ENCODE results near the gene RAB5B.

RAB5B gene

GRCh38 chr12:55933799-55934742 is 39.8 kb upstream of the RAB5B start:
- Mint-ChIP-seq H3K4me1 (peaks cover 44% of the 10 kb centered on the region), H3K4me3 (peak overlapping the region; percentile 24), H3K27ac (peak overlapping the region; percentile 80), H3K9me3 (no peaks in the 10 kb centered on the region), H3K27me3 (no peaks in the 10 kb centered on the region), H3K36me3 (peaks cover 27% of the 10 kb centered on the region)
- ATAC-seq (ENCODE audit: low read depth) = no peak
- DNase-seq (ENCODE audit: low spot score in 2 of 2) = no peak

GRCh38 chr12:55934773-55935172 is 39.1 kb upstream of the RAB5B start:
- ATAC-seq (ENCODE audit: low read depth) (no peak), DNase-seq (ENCODE audit: low spot score in 2 of 2) (no peak)
- Mint-ChIP-seq H3K27ac (peak overlapping the region; percentile 80), H3K9me3 (no peaks in the 10 kb centered on the region), H3K4me1 (peaks cover 42% of the 10 kb centered on the region), H3K4me3 (no peak overlapping the region), H3K36me3 (peaks cover 27% of the 10 kb centered on the region), H3K27me3 (no peaks in the 10 kb centered on the region)

DNA sequence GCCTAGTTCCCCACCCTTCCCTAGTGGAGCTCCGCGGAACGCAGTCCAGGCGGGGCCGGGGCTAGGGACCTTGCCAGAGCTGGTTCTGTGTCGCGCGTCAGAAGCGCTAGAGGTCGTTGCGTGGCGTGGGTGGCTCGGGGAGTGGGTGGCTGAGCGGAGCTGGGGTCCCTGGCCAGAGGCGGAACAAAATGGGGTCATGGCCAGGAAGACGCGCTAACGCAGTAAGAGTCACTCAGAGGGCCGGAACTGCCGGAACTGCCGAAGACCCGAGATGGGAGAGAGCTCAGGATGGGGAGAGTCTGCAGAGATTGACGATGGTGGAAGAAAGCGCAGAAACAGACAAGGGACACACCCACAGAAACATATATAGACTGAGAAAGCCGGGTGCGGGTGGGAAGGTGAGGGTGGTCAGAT is 38.1 kb upstream of the RAB5B start:
- H3K4me3 Mint-ChIP-seq = no peak overlapping the region
- peaks cover 33% of the 10 kb centered on the region for H3K36me3 Mint-ChIP-seq

GRCh38 chr12:55937981-55938380 is 35.9 kb upstream of the RAB5B start:
- H3K27me3 Mint-ChIP-seq = no peaks in the 10 kb centered on the region
- H3K36me3 Mint-ChIP-seq = peaks cover 36% of the 10 kb centered on the region
- DNase-seq (ENCODE audit: low spot score in 2 of 2) (no peak), ATAC-seq (ENCODE audit: low read depth) (no peak)
- no peaks in the 10 kb centered on the region for H3K9me3 Mint-ChIP-seq
- H3K4me1 Mint-ChIP-seq = peaks cover 40% of the 10 kb centered on the region
- peak overlapping the region; percentile 66 for H3K27ac Mint-ChIP-seq
- H3K4me3 Mint-ChIP-seq = no peak overlapping the region

More for the DNA sequence above, 38.1 kb upstream of the RAB5B start:
- Mint-ChIP-seq H3K9me3 (no peaks in the 10 kb centered on the region), H3K27ac (peak overlapping the region; percentile 80), H3K4me1 (peaks cover 43% of the 10 kb centered on the region), H3K27me3 (no peaks in the 10 kb centered on the region)
- DNase-seq (ENCODE audit: low spot score in 2 of 2) (no peak), ATAC-seq (ENCODE audit: low read depth) (no peak)

GRCh38 chr12:55938826-55939501 is 34.9 kb upstream of the RAB5B start:
- peak overlapping the region; percentile 66 for H3K27ac Mint-ChIP-seq
- H3K4me1 Mint-ChIP-seq = peaks cover 34% of the 10 kb centered on the region
- H3K36me3 Mint-ChIP-seq = peaks cover 40% of the 10 kb centered on the region
- H3K27me3 Mint-ChIP-seq = no peaks in the 10 kb centered on the region
- DNase-seq (ENCODE audit: low spot score in 2 of 2) (no peak), ATAC-seq (ENCODE audit: low read depth) (no peak)
- H3K4me3 Mint-ChIP-seq = no peak overlapping the region
- H3K9me3 Mint-ChIP-seq = no peaks in the 10 kb centered on the region

GRCh38 chr12:55940065-55940732 is 33.7 kb upstream of the RAB5B start:
- Mint-ChIP-seq H3K4me3 (peak overlapping the region; percentile 8), H3K27ac (peak overlapping the region; percentile 66), H3K4me1 (peaks cover 27% of the 10 kb centered on the region), H3K9me3 (no peaks in the 10 kb centered on the region), H3K27me3 (no peaks in the 10 kb centered on the region), H3K36me3 (peaks cover 44% of the 10 kb centered on the region)
- peak; percentile 81 to 85 for DNase-seq (ENCODE audit: low spot score in 2 of 2)
- peak; percentile 100 for ATAC-seq (ENCODE audit: low read depth)

- peaks cover 20% of the 10 kb centered on the region for H3K4me1 Mint-ChIP-seq
- H3K4me3 Mint-ChIP-seq = no peak overlapping the region
- no peak for DNase-seq (ENCODE audit: low spot score in 2 of 2)
- H3K36me3 Mint-ChIP-seq = peaks cover 38% of the 10 kb centered on the region
- no peak overlapping the region for H3K27ac Mint-ChIP-seq
- ATAC-seq (ENCODE audit: low read depth) = no peak
- no peaks in the 10 kb centered on the region for H3K9me3 Mint-ChIP-seq
- H3K27me3 Mint-ChIP-seq = no peaks in the 10 kb centered on the region
Measured at GRCh38 chr12:55942055-55942454, 31.8 kb upstream of the RAB5B start.

DNA sequence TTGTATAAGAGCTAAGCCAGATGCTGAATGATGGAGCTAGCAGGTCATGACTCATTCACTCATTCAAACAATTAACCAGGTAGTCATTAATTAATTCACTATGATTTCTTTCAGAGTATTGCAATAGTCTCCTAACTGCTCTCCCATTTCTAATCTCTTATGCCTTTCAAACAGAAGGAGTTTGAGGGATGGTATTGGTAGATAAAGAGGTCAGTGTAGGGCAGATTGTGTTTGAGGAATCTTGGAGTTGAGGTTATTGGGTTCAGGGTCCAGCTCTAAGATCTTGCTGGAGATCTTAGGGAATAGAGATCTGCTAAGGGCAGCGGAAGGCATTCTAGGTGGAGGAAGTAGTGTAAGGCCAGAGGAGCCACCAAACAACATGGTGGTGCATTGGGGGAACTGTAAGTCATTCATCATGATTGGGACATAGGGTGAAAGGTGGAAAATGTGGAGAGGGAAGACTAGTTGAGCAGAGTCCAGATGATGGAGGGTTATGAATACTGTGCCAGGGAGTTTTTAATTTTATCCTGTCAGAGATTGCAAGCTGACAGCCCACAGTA is 31.2 kb upstream of the RAB5B start:
- H3K27me3 Mint-ChIP-seq = no peaks in the 10 kb centered on the region
- DNase-seq (ENCODE audit: low spot score in 2 of 2) (no peak), ATAC-seq (ENCODE audit: low read depth) (no peak)
- no peaks in the 10 kb centered on the region for H3K9me3 Mint-ChIP-seq
- H3K27ac Mint-ChIP-seq = peak overlapping the region; percentile 58
- H3K4me3 Mint-ChIP-seq = no peak overlapping the region
- peaks cover 37% of the 10 kb centered on the region for H3K36me3 Mint-ChIP-seq
- peaks cover 20% of the 10 kb centered on the region for H3K4me1 Mint-ChIP-seq

GRCh38 chr12:55946553-55946952 is 27.3 kb upstream of the RAB5B start:
- no peak overlapping the region for H3K27ac Mint-ChIP-seq

GRCh38 chr12:55955344-55955743 is 18.5 kb upstream of the RAB5B start:
- H3K4me3 Mint-ChIP-seq = no peak overlapping the region
- H3K27ac Mint-ChIP-seq = peak overlapping the region; percentile 11
- no peak for ATAC-seq (ENCODE audit: low read depth)
- H3K9me3 Mint-ChIP-seq = no peaks in the 10 kb centered on the region
- no peaks in the 10 kb centered on the region for H3K27me3 Mint-ChIP-seq
- H3K36me3 Mint-ChIP-seq = peaks cover 24% of the 10 kb centered on the region
- no peak for DNase-seq (ENCODE audit: low spot score in 2 of 2)
- peaks cover 5% of the 10 kb centered on the region for H3K4me1 Mint-ChIP-seq

More at GRCh38 chr12:55946553-55946952, 27.3 kb upstream of the RAB5B start:
- no peak for ATAC-seq (ENCODE audit: low read depth)
- no peak for DNase-seq (ENCODE audit: low spot score in 2 of 2)
- no peak overlapping the region for H3K4me3 Mint-ChIP-seq
- no peaks in the 10 kb centered on the region for H3K9me3 Mint-ChIP-seq
- H3K4me1 Mint-ChIP-seq = peaks cover 5% of the 10 kb centered on the region
- H3K36me3 Mint-ChIP-seq = peaks cover 37% of the 10 kb centered on the region
- H3K27me3 Mint-ChIP-seq = no peaks in the 10 kb centered on the region

DNA sequence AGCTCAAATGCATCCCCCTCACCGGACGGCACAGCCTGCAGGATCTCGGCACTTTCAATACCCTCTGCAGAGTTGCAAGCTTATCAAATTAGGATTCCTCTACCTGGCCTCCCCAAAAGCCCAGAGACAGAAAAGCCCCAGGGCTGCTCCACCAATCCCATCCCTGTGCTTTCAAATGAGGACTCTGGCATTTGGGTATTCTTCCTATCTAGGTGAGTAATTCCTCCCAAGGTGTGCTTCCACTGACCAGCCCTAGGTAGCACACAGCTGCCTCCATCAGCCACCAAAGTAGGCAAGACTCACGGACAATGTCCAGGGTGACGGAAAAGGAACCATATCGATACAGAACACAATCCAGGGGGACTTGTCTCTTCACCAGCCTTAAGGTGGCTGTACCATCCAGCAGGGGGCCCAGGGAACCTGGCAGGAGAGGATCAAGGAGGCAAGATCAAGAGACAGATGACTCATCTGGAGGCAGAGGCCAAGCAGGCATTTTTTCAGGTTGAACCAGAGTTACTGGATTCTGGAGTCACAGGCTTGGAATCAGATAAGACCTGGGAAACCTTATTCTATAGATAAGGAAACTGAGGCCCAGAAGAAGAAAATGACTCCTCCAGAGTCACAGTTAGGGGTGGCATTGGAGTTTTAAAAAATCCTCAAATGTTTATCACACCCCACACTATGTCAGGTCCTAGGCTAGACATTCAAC is 17.9 kb upstream of the RAB5B start:
- no peak for DNase-seq (ENCODE audit: low spot score in 2 of 2)
- Mint-ChIP-seq H3K27me3 (no peaks in the 10 kb centered on the region), H3K36me3 (peaks cover 24% of the 10 kb centered on the region), H3K4me3 (no peak overlapping the region), H3K27ac (peak overlapping the region; percentile 11), H3K4me1 (peaks cover 5% of the 10 kb centered on the region), H3K9me3 (no peaks in the 10 kb centered on the region)
- peak; percentile 39 for ATAC-seq (ENCODE audit: low read depth)

DNA sequence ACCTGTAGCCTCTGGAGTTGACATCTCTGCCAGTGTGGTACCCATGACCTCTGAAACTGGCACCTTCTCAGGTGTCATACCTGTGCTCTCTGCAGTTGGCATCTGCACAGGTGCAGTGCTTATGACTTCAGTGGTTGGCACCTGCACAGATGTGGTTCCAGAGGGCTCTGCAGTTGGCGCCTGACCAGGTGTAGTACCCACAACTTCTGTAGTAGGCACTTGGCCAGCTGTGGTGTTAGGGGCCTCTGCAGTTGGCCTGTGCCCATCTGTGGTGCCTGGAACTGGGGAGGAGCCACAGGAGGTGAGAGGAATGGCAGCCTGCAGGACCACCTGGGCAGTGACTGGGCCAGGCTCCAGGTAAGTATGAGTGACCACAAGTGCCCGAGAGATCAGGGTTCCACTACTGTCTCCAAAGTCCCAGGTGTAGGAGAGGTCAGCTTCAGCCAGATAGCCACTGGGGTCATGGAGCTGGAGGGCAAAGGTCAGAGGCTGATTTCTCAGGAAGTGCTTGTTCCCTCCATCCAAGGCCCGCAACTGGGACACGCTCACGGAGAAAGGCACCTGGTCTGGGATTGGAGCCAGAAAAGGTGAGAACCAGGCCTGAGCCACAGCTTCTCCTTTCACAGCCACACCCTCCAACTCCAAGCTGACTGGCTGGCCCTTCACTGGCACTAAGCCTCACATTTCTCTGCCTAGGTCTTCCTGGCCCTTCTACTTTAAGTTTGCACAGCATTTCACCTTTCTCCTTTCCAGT is 16.6 kb upstream of the RAB5B start:
- peaks cover 11% of the 10 kb centered on the region for H3K36me3 Mint-ChIP-seq
- H3K9me3 Mint-ChIP-seq = no peaks in the 10 kb centered on the region
- H3K4me1 Mint-ChIP-seq = peaks cover 5% of the 10 kb centered on the region
- DNase-seq (ENCODE audit: low spot score in 2 of 2) (no peak), ATAC-seq (ENCODE audit: low read depth) (no peak)
- H3K27me3 Mint-ChIP-seq = no peaks in the 10 kb centered on the region
- H3K4me3 Mint-ChIP-seq = no peak overlapping the region
- peak overlapping the region; percentile 11 for H3K27ac Mint-ChIP-seq

DNA sequence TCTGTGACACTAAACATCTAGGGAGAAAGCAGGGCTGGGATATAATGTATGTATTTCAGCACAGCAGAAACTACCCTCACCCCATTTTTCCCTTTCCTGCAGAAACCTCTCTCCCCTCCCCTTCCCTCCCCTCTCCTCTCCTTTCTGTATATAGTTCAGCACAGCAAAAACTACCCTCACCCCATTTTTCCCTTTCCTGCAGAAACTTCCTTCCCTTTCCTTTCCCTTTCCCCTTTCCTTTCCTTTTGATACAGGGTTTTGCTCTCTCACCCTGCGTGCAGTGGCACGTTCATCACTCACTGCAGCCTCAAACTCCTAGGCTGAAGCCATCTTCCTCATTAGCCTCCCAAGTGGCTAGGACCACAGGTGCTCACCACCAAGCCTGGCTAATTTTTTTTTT is 10.1 kb upstream of the RAB5B start:
- Mint-ChIP-seq H3K9me3 (no peaks in the 10 kb centered on the region), H3K4me3 (no peak overlapping the region), H3K27ac (no peak overlapping the region), H3K27me3 (no peaks in the 10 kb centered on the region), H3K4me1 (peaks cover 27% of the 10 kb centered on the region), H3K36me3 (no peaks in the 10 kb centered on the region)
- DNase-seq (ENCODE audit: low spot score in 2 of 2) (no peak), ATAC-seq (ENCODE audit: low read depth) (no peak)
